GM19238 (cell line): ENCODE data around the gene NFATC3.
"Not testable (repeated sequence)": the region's sequence is repeated elsewhere in the genome, so short reads cannot be mapped to it uniquely, and the experiment has no call there.

ENCODE experiments used
- DNase-seq: peaks from one replicate; pipeline ENCODE4 v3.0.0; 2011; ENCODE audit warnings: low spot score; ENCODE audit not compliant: insufficient read length

Gene NFATC3

DNA sequence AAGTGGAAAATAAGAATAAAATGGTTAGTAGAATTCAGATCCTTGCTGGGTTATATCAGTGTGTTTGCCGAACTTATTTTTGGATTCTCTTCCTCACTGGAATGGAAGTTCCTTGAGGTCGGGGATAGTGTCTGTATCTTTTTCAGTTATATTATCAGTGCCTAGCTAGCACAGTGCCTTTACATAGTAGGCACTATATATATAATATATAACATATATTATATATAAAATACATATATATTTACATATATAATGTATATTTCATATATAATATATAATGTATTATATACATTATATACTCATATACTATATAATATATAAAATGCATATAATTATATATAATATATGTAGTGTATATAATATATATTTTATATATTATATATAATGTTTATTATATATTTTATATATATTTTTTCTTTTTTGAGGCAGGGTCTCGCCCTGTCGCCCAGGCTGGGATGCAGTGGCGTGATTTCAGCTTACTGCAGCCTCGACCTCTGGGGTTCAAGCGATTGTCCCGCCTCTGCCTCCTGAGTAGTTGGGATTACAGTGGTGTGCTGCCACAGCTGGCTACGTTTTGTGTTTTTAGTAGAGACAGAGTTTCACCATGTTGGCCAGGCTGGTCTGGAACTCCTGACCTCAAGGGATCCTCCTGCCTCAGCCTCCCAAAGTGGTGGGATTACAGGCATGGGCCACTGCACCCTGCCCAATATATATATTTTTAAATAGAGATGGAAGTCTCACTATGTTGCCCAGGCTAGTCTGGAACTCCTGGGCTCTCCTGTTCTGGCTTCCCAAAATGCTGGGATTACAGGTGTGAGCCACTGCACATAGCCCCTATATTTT is 3.2 kb downstream of the NFATC3 start:
- DNase-seq = no peak

DNA sequence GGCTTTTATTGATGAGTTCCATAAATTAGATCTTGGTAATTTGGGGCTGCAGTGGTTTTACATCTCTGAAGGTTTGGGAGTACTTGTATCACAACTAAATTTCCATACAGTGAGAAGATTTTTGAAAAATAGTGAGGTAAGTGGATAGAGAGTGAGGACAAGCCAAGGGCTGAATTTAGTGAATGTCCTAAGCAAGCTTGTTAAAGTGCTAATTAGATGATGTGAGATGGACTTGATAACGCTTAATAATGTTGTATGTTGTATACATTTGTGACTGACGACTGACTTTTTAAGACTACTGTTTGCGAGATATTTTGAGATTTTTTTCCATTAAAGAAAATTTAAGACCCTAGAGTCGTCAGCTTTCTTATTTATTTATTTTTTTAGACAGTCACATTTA is 3.9 kb downstream of the NFATC3 start:
- no peak for DNase-seq

DNA sequence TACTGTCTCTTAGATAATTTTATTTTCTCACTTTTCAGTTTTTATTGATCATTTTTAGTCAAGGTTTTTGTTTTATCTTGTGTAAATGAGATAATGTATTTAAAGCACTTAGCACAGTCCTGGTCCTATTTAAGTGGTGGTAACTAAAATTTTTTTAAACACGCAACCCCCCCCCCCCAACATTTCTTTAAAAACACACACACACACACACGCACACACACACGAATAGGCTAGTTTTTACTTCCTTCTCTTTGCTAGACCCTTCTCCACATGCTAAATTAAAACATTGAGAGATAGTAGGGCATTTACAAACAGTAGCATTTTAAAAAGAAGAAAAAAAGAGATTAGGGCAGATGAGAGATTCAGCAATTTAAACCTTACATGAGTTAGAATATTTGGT is 5.0 kb downstream of the NFATC3 start:
- no peak for DNase-seq

DNA sequence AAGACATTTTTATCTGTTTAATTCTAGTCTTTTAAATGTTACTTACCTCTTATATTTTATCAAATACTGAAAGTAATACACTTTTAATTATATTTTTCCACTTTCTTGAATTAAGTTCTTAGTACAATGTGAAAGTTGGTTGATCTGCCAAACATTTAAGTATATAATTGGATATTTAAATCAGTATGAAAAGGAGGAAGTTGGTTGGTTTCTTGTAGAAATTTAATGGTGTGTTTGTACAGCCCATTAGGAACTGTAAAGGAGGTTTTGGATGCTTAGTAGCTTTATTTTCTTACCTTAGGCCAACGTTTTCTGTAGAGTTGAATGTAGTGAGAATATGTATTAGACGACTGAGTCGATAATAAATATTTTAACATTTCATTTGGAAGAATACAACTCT is 5.4 kb downstream of the NFATC3 start:
- no peak for DNase-seq

DNA sequence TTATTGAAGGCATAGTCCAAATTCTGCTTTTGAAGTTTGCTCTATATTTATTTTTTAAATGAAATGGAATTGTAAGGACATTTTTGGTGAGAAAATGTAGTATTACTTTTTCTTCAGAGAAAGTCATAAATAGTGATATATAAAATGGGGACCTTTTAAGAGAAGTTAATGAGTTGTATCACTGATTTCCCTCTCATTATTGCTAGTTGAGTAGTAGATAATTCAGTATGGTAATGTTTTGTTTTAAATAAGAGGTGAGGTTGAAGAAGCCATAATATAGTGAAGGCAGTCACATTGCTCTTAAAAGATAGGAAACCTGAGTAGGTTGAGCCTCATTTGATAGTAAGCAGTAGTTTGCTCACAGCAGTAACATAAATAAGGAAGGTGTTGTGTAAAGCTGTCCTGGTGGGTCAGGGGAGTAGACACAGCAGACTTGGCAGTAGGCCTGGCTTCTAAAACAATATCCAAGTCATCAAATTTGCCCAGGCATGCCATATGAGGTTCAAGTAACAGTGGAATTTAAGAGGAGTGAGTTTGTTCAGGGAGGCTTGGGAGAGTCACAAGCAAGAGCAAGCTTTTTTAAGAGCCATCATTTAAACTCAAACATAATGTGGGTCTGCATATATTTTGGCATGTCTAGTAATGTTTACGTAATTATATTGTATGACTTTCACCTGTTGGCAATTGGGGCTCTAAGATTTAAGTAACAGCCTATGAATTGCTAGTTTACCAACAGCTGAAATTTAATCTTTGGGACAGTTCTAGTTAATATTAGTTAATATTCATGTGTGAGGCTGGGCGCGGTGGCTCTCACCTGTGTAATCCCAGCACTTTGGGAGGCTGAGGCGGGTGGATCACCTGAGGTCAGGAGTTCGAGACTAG is 6.5 kb downstream of the NFATC3 start:
- DNase-seq = no peak

DNA sequence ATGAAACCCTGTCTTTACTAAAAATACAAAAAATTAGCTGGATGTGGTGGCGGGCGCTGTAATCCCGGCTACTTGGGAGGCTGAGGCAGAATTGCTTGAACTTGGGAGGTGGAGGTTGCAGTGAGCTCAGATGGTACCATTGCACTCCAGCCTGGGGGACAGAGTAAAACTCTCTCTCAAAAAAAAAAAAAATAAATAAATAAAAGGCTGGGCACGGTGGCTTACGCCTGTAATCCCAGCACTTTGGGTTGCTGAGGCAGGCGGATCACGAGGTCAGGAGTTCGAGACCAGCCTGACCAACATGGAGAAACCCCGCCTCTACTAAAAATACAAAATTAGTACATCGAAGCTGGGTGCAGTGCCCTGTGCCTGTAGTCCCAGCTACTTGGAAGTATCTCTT is 7.1 kb downstream of the NFATC3 start:
- not testable (repeated sequence) for DNase-seq

DNA sequence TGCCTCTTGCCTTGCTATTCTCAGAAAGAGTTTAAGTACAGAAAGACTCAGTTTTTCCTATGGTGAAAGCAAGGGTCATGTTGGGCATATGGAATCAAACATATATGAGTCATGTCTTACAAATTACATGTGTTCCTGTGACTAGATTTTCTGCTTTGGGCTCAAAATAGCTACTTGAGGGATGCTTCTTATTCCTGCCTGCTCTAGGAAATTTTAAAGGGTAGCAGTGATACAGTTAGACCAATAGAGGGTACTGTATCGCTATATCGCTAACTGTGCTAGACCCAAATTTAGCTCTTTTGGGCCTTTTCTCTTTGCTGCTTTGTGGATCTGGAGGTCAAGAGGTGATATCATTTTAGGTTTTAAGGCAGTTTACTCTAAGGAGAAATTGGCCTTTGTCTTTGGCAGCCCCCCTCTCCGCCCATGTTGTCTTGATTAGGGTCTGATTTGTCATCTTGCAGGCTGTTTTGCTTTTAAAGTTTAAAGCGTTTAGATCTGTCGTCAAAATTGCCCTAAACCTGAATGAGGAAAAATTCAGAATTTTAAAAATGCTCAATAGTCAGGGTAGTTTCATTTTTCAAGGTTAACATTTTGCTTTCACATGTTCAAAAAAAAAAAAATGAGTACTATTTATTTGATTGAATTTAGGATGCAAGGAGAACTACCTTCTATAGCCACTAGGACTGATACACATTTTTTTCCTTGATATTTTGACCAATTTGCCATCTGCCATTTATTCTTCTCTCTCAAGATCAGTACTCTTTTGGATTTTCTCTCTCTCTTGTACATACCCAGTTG is 8.8 kb downstream of the NFATC3 start:
- no peak for DNase-seq

DNA sequence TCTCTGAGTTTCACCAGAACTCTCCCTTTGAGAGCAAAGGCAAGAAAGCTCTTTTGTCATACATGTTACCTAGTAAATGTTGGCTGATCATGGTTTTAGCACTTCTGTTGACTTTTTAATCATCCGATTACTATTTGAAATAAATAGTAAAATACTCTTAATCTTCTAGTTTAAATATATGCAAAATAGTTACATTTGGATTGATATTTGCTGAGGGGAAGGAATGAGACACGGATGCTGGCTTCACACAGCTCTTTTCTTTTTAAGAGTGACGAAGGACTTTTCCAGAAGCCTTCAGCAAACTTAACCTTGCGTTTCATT is 9.4 kb downstream of the NFATC3 start:
- no peak for DNase-seq

DNA sequence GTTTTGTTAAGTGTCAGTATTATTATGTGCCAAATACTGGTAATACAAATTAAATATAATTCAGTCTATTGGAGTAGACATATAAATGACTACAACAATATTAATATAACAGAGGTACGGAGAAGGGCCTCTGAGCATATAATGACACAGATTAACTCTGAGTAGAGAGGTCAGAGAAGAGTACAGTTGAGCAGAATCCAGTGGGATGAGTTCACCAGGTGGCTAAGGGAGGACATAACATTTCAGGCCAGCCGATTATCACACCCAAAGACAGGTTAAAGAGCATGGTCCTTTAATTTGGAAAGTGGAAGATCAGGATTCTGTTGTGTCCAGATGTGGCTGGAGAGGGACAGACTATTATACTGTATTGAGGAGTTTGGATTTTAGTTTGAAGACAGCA is 11.3 kb downstream of the NFATC3 start:
- DNase-seq = no peak

DNA sequence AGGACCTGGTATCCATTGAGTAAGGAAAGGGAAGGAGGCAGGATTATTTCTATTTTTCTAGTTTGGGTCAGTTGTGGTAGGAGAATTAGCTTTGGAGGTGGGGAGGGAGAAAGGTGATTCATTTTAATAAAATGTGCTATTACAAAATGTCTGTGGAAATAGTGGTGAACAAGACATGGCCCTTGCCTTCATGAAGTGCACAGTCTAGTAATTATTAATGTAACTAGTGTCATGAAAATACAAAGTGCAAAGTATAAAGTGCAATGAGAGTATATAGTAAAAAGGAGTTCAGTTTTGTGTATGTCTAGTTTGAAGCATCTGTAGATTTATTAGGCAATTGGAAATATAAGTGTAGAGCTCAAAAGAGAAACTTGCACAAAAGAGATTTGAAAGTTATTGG is 11.9 kb downstream of the NFATC3 start:
- DNase-seq = no peak

DNA sequence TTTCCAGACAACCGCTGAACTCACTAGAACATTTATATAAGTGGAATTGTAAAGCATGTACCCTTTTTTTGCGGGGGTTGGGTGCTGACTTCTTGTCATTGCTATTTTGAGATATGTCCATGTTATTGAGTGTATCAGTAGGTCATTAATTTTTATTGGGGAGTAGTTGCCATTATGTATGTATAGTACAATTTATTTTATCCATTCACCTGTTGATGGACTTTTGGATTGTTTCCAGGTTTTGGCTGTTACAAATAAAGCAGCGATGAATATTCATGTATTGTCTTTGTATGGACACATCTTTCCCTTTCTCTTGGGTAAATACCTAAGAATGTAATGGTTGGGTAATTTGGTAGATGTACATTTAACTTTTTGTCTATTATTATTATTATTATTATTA is 12.7 kb downstream of the NFATC3 start:
- DNase-seq = no peak

DNA sequence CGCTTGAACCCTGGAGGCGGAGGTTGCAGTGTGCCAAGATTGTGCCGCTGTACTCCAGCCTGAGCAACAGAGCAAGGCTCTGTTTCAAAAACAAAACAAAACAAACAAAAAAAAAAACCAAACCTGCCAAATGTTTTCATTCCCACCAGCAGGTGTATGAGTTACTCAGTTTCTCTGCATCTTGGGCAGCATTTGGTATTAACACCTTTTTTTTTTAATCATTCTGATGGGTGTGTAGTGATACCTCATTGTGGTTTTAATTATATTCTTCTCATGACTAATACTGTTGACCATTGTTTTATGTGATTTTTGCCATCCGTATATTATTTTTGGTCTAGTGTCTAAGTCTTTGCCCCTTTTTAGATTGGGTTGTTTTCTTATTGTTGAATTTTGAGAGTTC is 15.3 kb downstream of the NFATC3 start:
- no peak for DNase-seq

DNA sequence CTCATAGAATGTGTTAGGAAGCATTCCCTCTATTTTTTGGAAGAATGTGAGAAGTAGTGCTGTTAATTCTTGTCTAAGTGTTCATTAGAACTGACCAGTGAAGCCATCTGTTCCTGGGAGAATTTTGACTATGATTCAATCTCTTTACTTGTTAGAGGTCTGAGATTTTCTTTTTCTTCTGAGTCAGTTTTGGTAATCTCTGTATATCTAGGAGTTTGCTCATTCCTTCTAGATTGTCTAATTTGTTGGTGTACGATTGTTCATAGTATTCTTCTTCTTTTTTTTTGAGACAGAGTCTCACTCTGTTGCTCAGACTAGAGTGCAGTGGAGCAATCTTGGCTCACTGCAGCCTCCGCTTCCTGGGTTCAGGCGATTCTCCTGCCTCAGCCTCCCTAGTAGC is 20.4 kb downstream of the NFATC3 start:
- DNase-seq = no peak

DNA sequence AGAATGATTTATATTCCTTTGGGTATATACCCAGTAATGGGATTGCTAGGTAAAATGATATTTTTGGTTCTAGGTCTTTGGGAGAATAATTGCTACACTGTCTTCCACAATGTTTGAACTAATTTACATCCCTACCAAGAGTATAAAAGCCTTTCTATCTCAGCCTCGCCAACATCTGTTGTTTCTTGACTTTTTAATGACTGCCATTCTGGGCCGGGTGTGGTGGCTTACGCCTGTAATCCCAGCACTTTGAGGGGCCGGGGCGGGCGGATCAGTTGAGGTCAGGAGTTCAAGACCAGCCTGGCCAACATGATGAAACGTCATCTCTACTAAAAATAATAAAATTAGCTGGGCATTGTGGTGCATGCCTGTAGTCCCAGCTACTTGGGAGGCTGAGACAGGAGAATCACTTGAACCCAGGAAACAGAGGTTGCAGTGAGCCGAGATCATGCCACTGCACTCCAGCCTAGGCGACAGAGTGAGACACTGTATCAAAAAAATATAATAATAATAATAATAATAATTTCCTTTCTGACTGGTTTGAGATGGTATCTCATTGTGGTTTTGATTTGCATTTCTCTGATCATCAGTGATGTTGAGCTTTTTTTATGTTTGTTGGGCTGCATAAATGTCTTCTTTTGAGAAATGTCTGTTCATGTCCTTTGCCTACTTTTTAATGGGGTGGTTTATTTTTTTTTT is 22.2 kb downstream of the NFATC3 start:
- not testable (repeated sequence) for DNase-seq

DNA sequence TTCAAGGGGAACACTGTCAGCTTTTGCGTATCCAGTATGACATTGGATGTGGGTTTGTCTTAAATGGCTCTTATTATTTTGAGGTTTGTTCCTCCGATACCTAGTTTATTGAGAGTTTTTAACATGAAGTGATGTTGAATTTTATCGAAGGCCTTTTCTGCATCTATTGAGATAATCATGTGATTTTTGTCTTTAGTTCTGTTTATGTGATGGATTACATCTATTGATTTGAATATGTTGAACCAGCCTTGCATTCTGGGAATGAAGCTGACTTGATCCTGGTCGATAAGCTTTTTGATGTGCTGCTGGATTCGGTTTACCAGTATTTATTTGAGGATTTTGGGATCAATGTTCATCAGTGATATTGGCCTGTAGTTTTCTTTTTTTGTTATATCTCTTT is 24.0 kb downstream of the NFATC3 start:
- not testable (repeated sequence) for DNase-seq

DNA sequence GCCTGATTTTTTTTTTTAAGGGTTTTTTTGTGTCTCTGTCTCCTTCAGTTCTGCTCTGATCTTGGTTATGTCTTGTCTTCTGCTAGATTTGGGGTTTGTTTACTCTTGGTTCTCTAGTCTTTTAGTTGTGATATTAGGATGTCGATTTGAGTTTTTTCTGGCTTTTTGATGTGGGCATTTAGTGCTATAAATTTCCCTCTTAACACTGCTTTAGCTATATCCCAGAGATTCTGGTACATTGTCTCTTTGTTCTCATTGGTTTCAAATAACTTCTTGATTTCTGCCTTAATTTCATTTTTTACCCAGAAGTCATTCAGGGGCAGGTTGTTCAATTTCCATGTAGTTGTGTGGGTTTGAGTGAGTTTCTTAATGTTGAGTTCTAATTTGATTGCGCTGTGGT is 25.4 kb downstream of the NFATC3 start:
- not testable (repeated sequence) for DNase-seq

DNA sequence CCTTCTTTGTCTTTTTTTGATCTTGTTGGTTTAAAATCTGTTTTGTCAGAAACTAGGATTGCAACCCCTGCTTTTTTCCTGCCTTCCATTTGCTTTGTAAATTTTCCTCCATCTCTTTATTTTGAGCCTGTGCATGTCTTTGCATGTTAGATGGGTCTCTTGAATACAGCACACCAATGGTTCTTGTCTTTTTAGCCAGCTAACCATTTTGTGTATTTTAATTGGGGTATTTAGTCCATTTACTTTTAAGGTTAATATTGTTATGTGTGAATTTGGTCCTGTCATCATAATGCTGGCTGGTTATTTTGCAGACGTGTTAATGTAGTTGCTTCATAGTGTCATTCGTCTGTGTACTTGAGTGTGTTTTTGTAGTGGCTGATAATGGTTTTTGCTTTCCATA is 26.2 kb downstream of the NFATC3 start:
- DNase-seq = no peak

DNA sequence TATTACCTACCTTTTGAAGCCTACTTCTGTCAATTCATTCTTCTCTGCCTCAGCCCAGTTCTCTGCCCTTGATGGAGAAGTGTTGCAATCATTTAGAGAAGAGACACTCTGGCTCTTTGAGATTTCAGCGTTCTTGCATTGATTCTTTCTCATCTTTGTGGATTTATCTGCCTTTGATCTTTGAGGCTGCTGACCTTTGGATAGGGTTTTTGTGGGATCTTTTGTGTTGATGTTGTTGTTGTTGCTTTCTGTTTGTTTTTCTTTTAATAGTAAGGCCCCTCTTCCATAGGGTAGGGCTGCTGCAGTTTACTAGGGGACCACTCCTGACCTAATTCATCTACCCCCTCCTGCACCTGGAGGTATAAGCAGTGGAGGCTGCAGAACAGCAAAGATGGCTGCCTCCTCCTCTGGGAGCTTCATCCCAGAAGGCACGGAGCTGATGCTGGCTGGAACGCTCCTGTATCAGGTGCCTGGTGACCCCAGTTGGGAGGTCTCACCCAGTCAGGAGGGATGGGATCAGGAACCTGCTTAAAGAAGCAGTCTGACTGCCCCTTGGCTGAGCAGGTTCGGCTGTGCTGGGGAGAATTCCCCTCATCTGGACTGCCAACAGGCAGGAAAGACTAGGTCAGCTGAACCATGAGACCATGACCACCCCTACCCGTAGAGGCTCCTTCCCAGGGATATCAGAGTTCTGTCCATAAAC is 28.0 kb downstream of the NFATC3 start:
- no peak for DNase-seq

DNA sequence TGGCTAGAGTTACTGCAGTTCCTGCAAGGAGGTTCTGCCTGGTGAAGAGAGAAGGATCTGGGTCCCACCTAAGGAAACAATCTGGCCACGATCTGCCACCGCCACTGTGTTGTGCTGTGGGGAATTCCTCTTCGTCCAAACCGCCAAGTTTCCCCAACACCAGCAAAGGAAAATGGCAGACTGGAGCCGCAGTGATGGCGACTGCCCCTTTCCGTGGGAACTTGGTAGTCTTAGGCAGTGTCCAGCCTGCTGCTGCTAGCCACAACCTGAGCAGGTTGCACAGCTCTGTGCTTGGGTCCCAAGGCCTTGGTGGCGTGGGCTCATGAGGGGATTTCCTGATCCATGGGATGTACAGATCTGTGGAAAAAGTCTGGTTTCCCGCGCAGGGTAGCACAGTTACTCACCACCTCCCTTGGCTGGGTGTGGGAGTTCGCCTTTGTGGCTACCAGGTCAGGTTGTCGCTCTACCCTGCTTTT is 28.6 kb downstream of the NFATC3 start:
- DNase-seq = no peak

DNA sequence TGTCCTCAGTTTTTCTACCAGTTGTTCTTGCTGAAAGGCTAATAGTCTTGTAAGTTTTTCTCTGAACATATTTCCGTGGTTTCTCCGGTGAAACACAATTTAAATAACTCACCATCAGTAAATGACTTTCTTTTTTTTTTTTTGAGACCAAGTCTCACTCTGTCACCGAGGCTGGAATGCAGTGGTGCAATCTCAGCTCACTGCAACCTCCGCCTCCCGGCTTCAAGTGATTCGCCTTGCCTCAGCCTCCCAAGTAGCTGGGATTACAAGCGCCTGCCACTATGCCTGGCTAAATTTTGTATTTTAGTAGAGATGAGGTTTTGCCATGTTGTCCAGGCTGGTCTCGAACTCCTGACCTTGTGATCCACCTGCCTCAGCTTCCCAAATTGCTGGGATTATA is 29.8 kb downstream of the NFATC3 start:
- not testable (repeated sequence) for DNase-seq

DNA sequence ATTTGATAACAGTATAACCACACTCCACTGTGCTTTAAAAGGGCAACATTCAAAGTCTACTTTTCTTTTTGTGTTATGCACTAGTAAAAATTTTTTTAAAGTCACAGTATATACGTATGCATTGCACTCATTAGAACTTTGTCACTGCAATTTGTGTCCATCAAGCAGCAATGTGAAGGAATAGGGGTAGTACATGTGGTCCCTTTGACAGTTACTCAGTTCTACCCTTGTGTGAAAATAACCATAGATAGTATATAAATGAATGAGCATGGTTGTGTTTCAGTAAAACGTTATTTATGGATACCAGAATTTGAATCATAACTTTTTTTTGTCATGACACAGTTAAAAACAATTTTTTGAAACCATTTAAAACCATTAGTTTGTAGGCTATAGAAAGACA is 30.7 kb downstream of the NFATC3 start:
- no peak for DNase-seq
